ENCODE results near the gene UBE2H.

Gene UBE2H

DNA sequence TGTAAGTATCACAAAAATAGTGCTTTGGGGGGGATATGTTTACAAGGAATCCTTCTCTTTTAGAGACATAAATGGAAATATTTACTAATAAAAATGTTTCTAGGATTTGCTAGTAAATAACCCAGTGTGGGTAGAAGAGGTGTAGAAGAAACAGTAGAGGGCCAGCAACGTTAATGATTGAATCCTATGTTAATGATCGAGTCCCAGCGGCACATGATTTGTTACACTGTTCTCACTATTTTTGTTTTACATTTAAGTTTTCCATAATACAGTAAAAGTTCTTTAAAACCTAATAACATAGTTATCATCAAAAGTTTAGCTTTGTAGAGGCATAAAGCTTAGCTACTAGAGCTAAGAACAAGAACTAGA, 66.0 kb downstream of the UBE2H start:
- no peak overlapping the region for H3K4me3 ChIP-seq (ENCODE audit: low read depth, low read length)
- TF ChIP-seq CTCF (IDR thresholded peaks at IDR 0.05; ENCODE audit: borderline replicate concordance, insufficient read depth, low read depth, low read length): no peak

GRCh38 chr7:129886167-129886817, 66.5 kb downstream of the UBE2H start:
- no peak for TF ChIP-seq CTCF (IDR thresholded peaks at IDR 0.05; ENCODE audit: borderline replicate concordance, insufficient read depth, low read depth, low read length)
- H3K4me3 ChIP-seq (ENCODE audit: low read depth, low read length): no peak overlapping the region

DNA sequence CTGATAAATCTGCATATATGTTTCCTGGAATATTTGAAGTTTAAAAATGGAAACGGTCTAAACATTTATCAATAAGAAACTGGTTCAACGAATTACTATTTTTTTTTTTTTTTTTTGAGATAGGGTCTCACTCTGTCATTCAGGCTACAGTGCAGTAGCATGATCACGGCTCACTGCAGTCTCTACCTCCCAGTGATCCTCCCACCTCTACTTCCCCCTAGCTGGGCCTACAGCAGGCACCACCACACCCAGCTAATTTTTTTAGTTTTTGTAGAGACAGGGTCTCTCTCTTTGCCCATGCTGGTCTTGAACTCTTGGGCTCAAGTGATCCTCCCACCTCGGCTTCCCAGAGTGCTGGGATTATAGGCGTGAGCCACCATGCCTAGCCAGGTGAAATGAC, 68.3 kb downstream of the UBE2H start:
- TF ChIP-seq CTCF (IDR thresholded peaks at IDR 0.05; ENCODE audit: borderline replicate concordance, insufficient read depth, low read depth, low read length): no peak
- H3K4me3 ChIP-seq (ENCODE audit: low read depth, low read length): no peak overlapping the region

DNA sequence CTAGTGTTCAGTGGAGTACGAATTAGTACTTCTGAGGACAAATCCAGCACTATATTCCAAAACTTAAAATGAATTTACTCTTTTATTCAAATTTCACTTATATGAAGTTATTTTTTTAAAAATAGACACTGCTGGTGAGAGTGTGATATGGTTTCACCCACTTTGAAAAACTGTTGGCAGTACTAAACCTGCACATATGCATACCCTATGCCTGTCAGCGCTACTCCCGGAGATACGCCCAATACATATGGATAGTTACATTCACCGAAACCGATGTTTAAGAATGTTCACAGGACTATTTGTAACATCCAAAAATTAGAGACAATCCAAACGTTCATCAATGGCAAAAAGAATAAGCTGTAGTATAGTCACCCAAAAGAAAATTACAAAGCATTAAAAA, 69.6 kb downstream of the UBE2H start:
- no peak overlapping the region for H3K4me3 ChIP-seq (ENCODE audit: low read depth, low read length)
- no peak for TF ChIP-seq CTCF (IDR thresholded peaks at IDR 0.05; ENCODE audit: borderline replicate concordance, insufficient read depth, low read depth, low read length)

DNA sequence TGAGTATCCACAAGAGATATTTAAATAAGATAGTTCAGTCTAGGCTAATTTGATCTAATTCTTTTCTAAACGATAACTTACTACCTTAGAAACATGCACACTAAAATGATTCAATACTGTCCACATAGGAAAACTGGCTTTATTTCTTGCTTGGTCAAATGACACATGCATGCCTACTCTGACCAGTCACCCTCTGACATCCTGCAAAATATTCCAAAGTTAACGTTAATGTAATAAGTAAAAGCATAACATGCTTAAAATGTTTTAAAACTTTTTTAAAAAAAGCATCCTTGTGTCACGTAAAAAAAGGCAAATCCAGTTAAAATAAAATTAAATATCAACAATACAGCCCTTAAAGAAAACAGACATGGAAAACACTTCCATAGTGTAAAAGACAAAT, 70.2 kb downstream of the UBE2H start:
- no peak overlapping the region for H3K4me3 ChIP-seq (ENCODE audit: low read depth, low read length)

GRCh38 chr7:129877146-129877792, 75.5 kb downstream of the UBE2H start:
- TF ChIP-seq CTCF (IDR thresholded peaks at IDR 0.05; ENCODE audit: borderline replicate concordance, insufficient read depth, low read depth, low read length): no peak
- no peak overlapping the region for H3K4me3 ChIP-seq (ENCODE audit: low read depth, low read length)

More for the DNA sequence above, 70.2 kb downstream of the UBE2H start:
- TF ChIP-seq CTCF (IDR thresholded peaks at IDR 0.05; ENCODE audit: borderline replicate concordance, insufficient read depth, low read depth, low read length): no peak

DNA sequence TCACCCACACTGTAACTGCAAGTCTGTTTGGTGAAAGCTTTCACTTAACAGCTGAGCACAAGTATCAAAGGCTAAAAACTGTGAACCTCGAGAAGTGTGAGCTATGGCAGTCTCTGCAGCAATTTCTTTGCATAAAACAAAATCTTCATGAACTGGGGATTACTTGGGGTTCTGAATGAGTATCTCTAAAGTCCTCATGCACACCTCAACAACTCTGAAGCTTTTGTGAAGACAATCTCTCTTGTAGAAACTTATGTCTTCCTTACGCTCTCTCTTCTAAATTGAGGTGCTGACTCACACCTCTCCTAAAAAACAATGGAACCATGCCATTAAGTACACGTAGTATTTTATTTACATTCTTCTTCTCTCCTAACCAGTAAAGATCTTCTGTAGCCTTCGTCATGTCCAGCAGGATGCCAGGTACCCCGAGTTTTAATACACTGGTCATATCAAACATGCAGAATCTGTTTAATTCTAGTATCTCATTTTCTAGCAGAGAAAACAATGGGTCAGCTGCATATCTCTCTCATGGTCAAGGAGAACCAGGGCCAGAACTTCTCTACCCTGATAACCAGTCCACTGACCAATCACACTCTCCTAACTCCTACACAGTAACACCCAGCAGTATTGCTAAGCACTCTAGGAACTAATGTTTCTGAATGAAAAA, 76.9 kb downstream of the UBE2H start:
- no peak overlapping the region for H3K4me3 ChIP-seq (ENCODE audit: low read depth, low read length)
- no peak for TF ChIP-seq CTCF (IDR thresholded peaks at IDR 0.05; ENCODE audit: borderline replicate concordance, insufficient read depth, low read depth, low read length)
